Pancreas (tissue), 10 donors: ENCODE measurements around the gene SHANK2. TPM values are rescaled to one million over a fixed set of nuclear protein-coding genes. Genes with fewer than 3 reads are reported as not detected.

ENCODE experiments used
- ATAC-seq, 4 donors: fragments of 200-7000 bp; cut with Tn5 transposase; one replicate each; pipeline versions ENCODE4 v1.8.0 to v1.9.1; 2020; ENCODE audit warnings: mild to moderate bottlenecking in 4 of 4, moderate library complexity in 4 of 4
- DNase-seq, 6 donors: peaks; one replicate each; pipeline ENCODE4 v3.0.0-alpha.2; 2020
- FAIRE-seq: peaks from 2 replicates; lab custom pipeline; 2012; peaks lifted over from hg19 to GRCh38; lab: Jason Lieb, UNC
- H3K27ac ChIP-seq, 4 donors: fragments of 200-600 bp; sonication (generic); 1 replicate in 3 of 4; 2 replicates in 1 of 4; pipeline versions ENCODE4 v1.5.0 to v1.8.0; 2020
- H3K27me3 ChIP-seq, 4 donors: fragments of 200-600 bp; one replicate each; pipeline ENCODE4 v1.8.0; 2021
- H3K36me3 ChIP-seq, 3 donors: fragments of 200-600 bp; sonication (generic) in 1 of 3; one replicate each; pipeline versions ENCODE4 v1.5.0 to v1.8.0; 2020 to 2021
- H3K4me1 ChIP-seq, 3 donors: fragments of 200-600 bp; one replicate each; pipeline ENCODE4 v1.8.0; 2021
- H3K4me3 ChIP-seq, 4 donors: fragments of 200-600 bp; sonication (generic) in 2 of 4; one replicate each; pipeline versions ENCODE4 v1.5.0 to v1.8.0; 2020 to 2021
- H3K9me3 ChIP-seq, 4 donors: fragments of 200-600 bp; one replicate each; pipeline ENCODE4 v1.8.0; 2021
- WGBS, 2 donors: extraction: QIAGEN DNeasy Blood & Tissue Kit; methylation state at CpG; one replicate each; pipeline ENCODE4 v1.1.7; 2013; 5-methylcytosine and 5-hydroxymethylcytosine counted together
- intact Hi-C, 3 donors: fragments of 100-400 bp; cut with DNase I; formaldehyde crosslinking; loops; one replicate each; pipeline versions ENCODE4 v1.11.1 to v1.14.2; 2022
- polyA plus RNA-seq, 2 donors: library from polyadenylated mRNA; stranded (reverse); fragments of 200-250 nt; gene quantifications; one replicate each; pipeline ENCODE4 v1.2.3, GENCODE V29; 2013
- total RNA-seq, 6 donors: library from RNA; stranded (reverse); fragmentation: NEBNext Ultra II Directional in 4 of 6; extraction: Animal tissue kit (Norgen Biotek cat#: 25700) in 4 of 6; gene quantifications; one replicate each; pipeline versions ENCODE4 v1.2.1 to v1.2.4, GENCODE V29; 2021 to 2023
- TF ChIP-seq, protein P1 (sequence below), 4 donors: fragments of 200-600 bp; sonication (generic) in 3 of 4; IDR thresholded peaks; one replicate each; pipeline versions ENCODE4 v1.5.0 to v1.8.0; 2021; ENCODE audit warnings: antibody characterized with exemption in 4 of 4
- donor health status: healthy with polysubstance abuse.
- donor health status: DM: no; HTN: no; CAD: no; lungs with moderate emphysema.
- donor health status: DM: no; HTN: no; CAD: no.
- donor health status: control.
- donor health status: control.
- donor health status: Bipolar disorder and iron deficiency.
- donor health status: DM: yes; HTN: yes; CAD: no.
- donor health status: DM: no; HTN: no; CAD: no.
- donor health status: DM: no; HTN: no; CAD: no.
- donor health status: DM: yes; HTN: yes; CAD: no.

SHANK2 gene
- total and polyA plus RNA-seq, 8 donors, result 8.4 to 44.9 (median 28.8) TPM

DNA sequence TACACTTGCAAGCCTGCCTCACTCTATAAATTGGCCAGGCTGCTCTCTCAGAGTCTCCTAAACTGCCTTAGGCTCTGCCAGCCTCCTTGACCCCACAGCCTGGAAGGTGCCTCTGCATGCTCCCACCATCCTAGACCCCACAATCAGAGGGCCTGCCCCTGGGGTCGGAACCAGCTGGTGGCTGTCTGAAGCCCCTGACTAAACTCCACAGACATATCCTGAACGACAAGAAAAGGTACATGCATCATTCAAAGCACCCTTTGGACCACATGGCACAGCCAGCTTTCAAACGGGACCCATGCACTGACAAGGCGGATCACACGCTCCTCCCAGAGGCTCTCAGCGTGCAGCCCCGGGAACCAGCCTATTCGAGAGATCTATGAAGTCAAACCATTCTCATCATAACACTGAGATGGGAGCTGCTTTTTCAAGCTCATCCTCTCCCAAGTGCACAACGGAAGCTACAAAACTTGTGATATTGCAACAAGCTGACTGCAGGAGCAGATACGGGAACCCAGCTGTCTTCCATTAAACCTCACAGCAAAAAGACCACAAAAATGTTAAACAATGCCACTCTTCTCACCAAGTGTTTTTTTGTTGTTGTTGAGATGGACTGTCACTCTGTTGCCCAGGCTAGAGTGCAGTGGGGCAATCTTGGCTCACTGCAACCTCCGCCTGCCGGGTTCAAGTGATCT, 8.1 kb downstream of the SHANK2 start:
- intact Hi-C loops, result loop anchor here in 1 of 3 donors (10.0 kb wide), 1 partner anchor 129 kb away; no protein-coding TSS in a partner anchor
- no peak for DNase-seq
- no peaks in the 10 kb centered on the region for H3K4me1 ChIP-seq
- TF ChIP-seq, protein P1, sequence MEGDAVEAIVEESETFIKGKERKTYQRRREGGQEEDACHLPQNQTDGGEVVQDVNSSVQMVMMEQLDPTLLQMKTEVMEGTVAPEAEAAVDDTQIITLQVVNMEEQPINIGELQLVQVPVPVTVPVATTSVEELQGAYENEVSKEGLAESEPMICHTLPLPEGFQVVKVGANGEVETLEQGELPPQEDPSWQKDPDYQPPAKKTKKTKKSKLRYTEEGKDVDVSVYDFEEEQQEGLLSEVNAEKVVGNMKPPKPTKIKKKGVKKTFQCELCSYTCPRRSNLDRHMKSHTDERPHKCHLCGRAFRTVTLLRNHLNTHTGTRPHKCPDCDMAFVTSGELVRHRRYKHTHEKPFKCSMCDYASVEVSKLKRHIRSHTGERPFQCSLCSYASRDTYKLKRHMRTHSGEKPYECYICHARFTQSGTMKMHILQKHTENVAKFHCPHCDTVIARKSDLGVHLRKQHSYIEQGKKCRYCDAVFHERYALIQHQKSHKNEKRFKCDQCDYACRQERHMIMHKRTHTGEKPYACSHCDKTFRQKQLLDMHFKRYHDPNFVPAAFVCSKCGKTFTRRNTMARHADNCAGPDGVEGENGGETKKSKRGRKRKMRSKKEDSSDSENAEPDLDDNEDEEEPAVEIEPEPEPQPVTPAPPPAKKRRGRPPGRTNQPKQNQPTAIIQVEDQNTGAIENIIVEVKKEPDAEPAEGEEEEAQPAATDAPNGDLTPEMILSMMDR (IDR thresholded peaks at IDR 0.05), result no peak
- peaks cover 0 to 6% (median 0%) of the 10 kb centered on the region in 3 donors for H3K36me3 ChIP-seq
- H3K27ac ChIP-seq, result no peak overlapping the region
- no peak for ATAC-seq
- H3K4me3 ChIP-seq, result no peak overlapping the region
- H3K27me3 ChIP-seq, result no peaks in the 10 kb centered on the region
- 91 to 92% methylated on average over 12 of the region's 12 CpGs for WGBS, 2 donors
- no peaks in the 10 kb centered on the region for H3K9me3 ChIP-seq
- no peak for FAIRE-seq

DNA sequence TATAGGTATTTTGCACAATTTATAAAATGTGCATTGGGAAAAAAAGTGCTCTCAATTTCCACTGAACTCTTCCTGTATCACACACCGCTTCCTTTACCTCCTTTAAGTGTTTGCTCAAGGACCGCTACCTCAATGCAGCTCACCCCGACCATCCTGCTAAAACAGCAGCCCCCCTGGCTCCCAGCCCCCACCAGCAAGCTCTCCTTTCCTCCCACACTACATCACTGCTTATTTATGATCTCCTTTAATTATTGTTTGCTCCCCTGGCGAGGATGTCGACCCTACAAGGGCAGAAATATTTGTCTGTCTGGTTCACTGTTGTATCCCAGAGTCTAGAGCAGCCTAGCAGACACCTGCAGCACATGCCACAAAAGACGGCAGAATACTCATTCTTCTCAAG, 10.0 kb downstream of the SHANK2 start:
- peak overlapping the region in 2 of 4 donors; percentile 60 to 77 for H3K27ac ChIP-seq
- TF ChIP-seq, protein P1 (IDR thresholded peaks at IDR 0.05), result no peak
- no peak for ATAC-seq
- no peak for DNase-seq
- no peaks in the 10 kb centered on the region for H3K4me1 ChIP-seq
- FAIRE-seq, result no peak
- no peaks in the 10 kb centered on the region for H3K27me3 ChIP-seq
- intact Hi-C loops, result loop anchor here in 1 of 3 donors (10.0 kb wide), 1 partner anchor 128 kb away; no protein-coding TSS in a partner anchor
- no peaks in the 10 kb centered on the region for H3K9me3 ChIP-seq
- no peak overlapping the region for H3K4me3 ChIP-seq
- H3K36me3 ChIP-seq, result peaks cover 0 to 6% (median 0%) of the 10 kb centered on the region in 3 donors
- 70% methylated on average over 6 of the region's 6 CpGs for WGBS, 2 donors

DNA sequence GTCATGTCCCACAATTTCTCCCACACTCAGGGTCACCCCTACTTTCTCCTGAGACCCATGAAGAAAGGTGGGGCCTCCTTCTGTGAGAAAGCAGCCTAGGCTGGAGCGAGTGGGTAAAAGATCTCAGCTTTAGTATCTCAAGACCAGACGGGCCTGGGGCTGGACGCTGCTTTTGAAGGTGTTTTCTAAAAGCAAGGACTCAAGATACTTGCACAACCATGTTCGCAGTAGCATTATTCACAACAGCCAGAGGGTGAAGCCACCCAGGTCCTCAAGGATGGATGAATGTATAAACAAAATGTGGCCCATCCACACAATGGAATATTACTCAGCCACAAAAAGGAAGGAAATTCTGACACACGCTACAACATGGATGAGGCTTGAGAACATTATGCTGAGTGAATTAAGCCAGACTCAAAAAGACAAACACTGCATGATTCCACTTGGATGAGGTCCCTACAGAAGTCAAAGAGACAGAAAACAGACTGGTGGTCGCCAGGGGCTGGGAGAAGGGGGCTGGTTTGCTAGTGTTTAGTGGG, 10.6 kb downstream of the SHANK2 start:
- no peaks in the 10 kb centered on the region for H3K27me3 ChIP-seq
- H3K4me1 ChIP-seq, result no peaks in the 10 kb centered on the region
- no peak overlapping the region for H3K4me3 ChIP-seq
- TF ChIP-seq, protein P1 (IDR thresholded peaks at IDR 0.05), result no peak
- peak overlapping the region in 3 of 4 donors; percentile 2 to 77 (median 60) for H3K27ac ChIP-seq
- DNase-seq, result no peak
- no peak for FAIRE-seq
- peaks cover 0 to 6% (median 0%) of the 10 kb centered on the region in 3 donors for H3K36me3 ChIP-seq
- ATAC-seq, result no peak
- H3K9me3 ChIP-seq, result no peaks in the 10 kb centered on the region
- 93 to 95% methylated on average over 6 of the region's 6 CpGs for WGBS, 2 donors
- intact Hi-C loops, result loop anchor here in 1 of 3 donors (10.0 kb wide), 1 partner anchor 127 kb away; no protein-coding TSS in a partner anchor

DNA sequence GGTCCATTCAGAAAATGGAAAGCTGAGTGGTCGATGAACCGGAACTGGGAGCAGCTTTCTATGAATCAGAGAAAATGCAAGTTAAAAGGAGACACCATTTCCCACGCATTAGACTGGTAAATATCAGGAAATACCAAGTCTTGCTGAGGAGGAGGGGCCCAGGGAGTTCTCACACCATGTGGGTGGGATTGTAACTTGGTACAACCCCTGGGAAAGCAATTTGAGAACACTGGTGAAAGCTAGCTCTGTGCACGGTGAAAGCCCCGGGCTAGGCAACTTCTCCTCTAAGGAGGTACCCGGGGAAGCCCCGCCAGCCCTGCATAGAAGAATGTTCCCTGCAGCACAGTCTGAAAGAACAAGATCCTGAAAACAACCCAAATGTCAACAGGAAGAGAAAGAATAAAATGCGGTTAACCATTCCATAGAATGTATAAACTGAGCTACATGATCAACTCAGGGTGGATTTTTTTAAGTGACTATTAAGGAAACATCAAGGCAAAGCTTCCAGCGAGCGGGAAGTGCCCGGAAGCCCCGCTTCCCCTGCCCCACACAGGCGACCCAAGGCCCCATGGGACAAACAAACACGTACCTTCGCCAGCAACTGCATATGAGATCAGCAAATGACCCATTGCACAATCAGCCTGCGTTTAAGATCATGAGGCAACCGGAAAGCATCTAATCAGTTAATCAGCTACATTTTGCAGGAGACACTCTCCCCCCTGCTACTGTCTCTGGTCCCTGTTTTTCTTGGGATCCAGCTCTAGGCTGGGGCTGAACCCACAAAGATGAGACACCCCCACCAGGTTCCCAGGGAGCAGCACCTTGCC, 11.3 kb downstream of the SHANK2 start:
- TF ChIP-seq, protein P1 (IDR thresholded peaks at IDR 0.05), result no peak
- WGBS, 2 donors, result 52 to 53% methylated on average over 17 of the region's 17 CpGs
- Histone ChIP-seq H3K36me3 (peaks cover 0 to 6% (median 0%) of the 10 kb centered on the region in 3 donors), H3K27ac (peak overlapping the region in 3 of 4 donors; percentile 2 to 77 (median 60)), H3K4me3 (no peak overlapping the region), H3K9me3 (no peaks in the 10 kb centered on the region), H3K4me1 (no peaks in the 10 kb centered on the region), H3K27me3 (no peaks in the 10 kb centered on the region)
- DNase-seq (peak in 3 of 6 donors; percentile 39 to 53 (median 40)), FAIRE-seq (no peak), ATAC-seq (peak; percentile 61 to 79 (median 74))
- intact Hi-C loops, result loop anchor here in 1 of 3 donors (10.0 kb wide), 1 partner anchor 126 kb away; no protein-coding TSS in a partner anchor
